ENCODE measurements around the gene THOC5. TPM values are rescaled to one million over a fixed set of nuclear protein-coding genes. Genes with fewer than 3 reads are reported as not detected.

THOC5 gene
- polyA plus RNA-seq, 1 donor from 2014 or later = 33.4 TPM

GRCh38 chr22:29483254-29483653 lies 70.3 kb downstream of the THOC5 start:
- H4K20me1 ChIP-seq (ENCODE audit: insufficient read depth) = no peaks in the 10 kb centered on the region
- no peak overlapping the region for H3K4me2 ChIP-seq (ENCODE audit: low read length)
- no peak overlapping the region for H3K4me3 ChIP-seq (ENCODE audit: low read length)
- no peaks in the 10 kb centered on the region for H3K36me3 ChIP-seq (ENCODE audit: insufficient read depth, low read length)
- H3F3A ChIP-seq (ENCODE audit: insufficient read depth, low read length, poor library complexity, severe bottlenecking) = no peaks in the 10 kb centered on the region
- H3K9ac ChIP-seq (ENCODE audit: low read length) = no peak overlapping the region
- no peaks in the 10 kb centered on the region for H3K9me3 ChIP-seq (ENCODE audit: low read length)
- H3K27ac ChIP-seq (ENCODE audit: low read length) = no peak overlapping the region
- H3K9me2 ChIP-seq (ENCODE audit: insufficient read depth, low read length) = no peaks in the 10 kb centered on the region
- no peak overlapping the region for H2AFZ ChIP-seq (ENCODE audit: low read depth, low read length)
- no peaks in the 10 kb centered on the region for H3K79me2 ChIP-seq (replicated peaks; ENCODE audit: insufficient read depth, low read length)
- peaks cover 42% of the 10 kb centered on the region for H3K27me3 ChIP-seq (ENCODE audit: insufficient read depth, low read depth, low read length)
- TF ChIP-seq, protein P1, sequence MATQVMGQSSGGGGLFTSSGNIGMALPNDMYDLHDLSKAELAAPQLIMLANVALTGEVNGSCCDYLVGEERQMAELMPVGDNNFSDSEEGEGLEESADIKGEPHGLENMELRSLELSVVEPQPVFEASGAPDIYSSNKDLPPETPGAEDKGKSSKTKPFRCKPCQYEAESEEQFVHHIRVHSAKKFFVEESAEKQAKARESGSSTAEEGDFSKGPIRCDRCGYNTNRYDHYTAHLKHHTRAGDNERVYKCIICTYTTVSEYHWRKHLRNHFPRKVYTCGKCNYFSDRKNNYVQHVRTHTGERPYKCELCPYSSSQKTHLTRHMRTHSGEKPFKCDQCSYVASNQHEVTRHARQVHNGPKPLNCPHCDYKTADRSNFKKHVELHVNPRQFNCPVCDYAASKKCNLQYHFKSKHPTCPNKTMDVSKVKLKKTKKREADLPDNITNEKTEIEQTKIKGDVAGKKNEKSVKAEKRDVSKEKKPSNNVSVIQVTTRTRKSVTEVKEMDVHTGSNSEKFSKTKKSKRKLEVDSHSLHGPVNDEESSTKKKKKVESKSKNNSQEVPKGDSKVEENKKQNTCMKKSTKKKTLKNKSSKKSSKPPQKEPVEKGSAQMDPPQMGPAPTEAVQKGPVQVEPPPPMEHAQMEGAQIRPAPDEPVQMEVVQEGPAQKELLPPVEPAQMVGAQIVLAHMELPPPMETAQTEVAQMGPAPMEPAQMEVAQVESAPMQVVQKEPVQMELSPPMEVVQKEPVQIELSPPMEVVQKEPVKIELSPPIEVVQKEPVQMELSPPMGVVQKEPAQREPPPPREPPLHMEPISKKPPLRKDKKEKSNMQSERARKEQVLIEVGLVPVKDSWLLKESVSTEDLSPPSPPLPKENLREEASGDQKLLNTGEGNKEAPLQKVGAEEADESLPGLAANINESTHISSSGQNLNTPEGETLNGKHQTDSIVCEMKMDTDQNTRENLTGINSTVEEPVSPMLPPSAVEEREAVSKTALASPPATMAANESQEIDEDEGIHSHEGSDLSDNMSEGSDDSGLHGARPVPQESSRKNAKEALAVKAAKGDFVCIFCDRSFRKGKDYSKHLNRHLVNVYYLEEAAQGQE (IDR thresholded peaks at IDR 0.05; ENCODE audit: borderline replicate concordance) = no peak
- TF ChIP-seq MXI1 (conservative IDR thresholded peaks at IDR 0.05; ENCODE audit: poor library complexity, severe bottlenecking) (no peak), EZH2 (IDR thresholded peaks at IDR 0.05; ENCODE audit: borderline replicate concordance, insufficient read depth, low read length, poor library complexity, severe bottlenecking) (no peak), POLR2AphosphoS5 (IDR thresholded peaks at IDR 0.05) (no peak), TAF1 (IDR thresholded peaks at IDR 0.05; ENCODE audit: low read depth) (no peak), EP300 (conservative IDR thresholded peaks at IDR 0.05; ENCODE audit: poor library complexity, severe bottlenecking) (no peak), CTCF (IDR thresholded peaks at IDR 0.05; ENCODE audit: poor library complexity, severe bottlenecking) (no peak), RAD21 (conservative IDR thresholded peaks at IDR 0.05) (no peak), SMC3 (conservative IDR thresholded peaks at IDR 0.05; ENCODE audit: poor library complexity) (no peak)

- Histone ChIP-seq H3K9me3 (ENCODE audit: low read length) (no peaks in the 10 kb centered on the region), H3F3A (ENCODE audit: insufficient read depth, low read length, poor library complexity, severe bottlenecking) (no peaks in the 10 kb centered on the region), H2AFZ (ENCODE audit: low read depth, low read length) (no peak overlapping the region), H3K9ac (ENCODE audit: low read length) (no peak overlapping the region), H3K79me2 (replicated peaks; ENCODE audit: insufficient read depth, low read length) (no peaks in the 10 kb centered on the region), H3K27me3 (ENCODE audit: insufficient read depth, low read depth, low read length) (peaks cover 48% of the 10 kb centered on the region), H3K9me2 (ENCODE audit: insufficient read depth, low read length) (no peaks in the 10 kb centered on the region), H3K36me3 (ENCODE audit: insufficient read depth, low read length) (no peaks in the 10 kb centered on the region), H4K20me1 (ENCODE audit: insufficient read depth) (no peaks in the 10 kb centered on the region), H3K4me3 (ENCODE audit: low read length) (no peak overlapping the region), H3K4me2 (ENCODE audit: low read length) (no peak overlapping the region), H3K27ac (ENCODE audit: low read length) (no peak overlapping the region)
- TF ChIP-seq TAF1 (IDR thresholded peaks at IDR 0.05; ENCODE audit: low read depth) (no peak), CTCF (IDR thresholded peaks at IDR 0.05; ENCODE audit: poor library complexity, severe bottlenecking) (no peak), EZH2 (IDR thresholded peaks at IDR 0.05; ENCODE audit: borderline replicate concordance, insufficient read depth, low read length, poor library complexity, severe bottlenecking) (no peak), POLR2AphosphoS5 (IDR thresholded peaks at IDR 0.05) (no peak), MXI1 (conservative IDR thresholded peaks at IDR 0.05; ENCODE audit: poor library complexity, severe bottlenecking) (no peak), EP300 (conservative IDR thresholded peaks at IDR 0.05; ENCODE audit: poor library complexity, severe bottlenecking) (no peak), SMC3 (conservative IDR thresholded peaks at IDR 0.05; ENCODE audit: poor library complexity) (no peak), RAD21 (conservative IDR thresholded peaks at IDR 0.05) (no peak)
- TF ChIP-seq, protein P1 (IDR thresholded peaks at IDR 0.05; ENCODE audit: borderline replicate concordance) = no peak
These were observed 70.8 kb downstream of the THOC5 start for GRCh38 chr22:29482726-29483125.
